Hepatocyte (in vitro differentiated cells): ENCODE measurements around the gene CCDC158.

Source experiments
- EZH2 ChIP-seq: fragments of 200-600 bp; sonication (generic); IDR thresholded peaks from 2 replicates; pipeline ENCODE4 v1.6.1; 2016; ENCODE audit warnings: antibody characterized with exemption, mild to moderate bottlenecking, borderline replicate concordance
- EZH2phosphoT487 ChIP-seq: fragments of 200-600 bp; sonication (generic); IDR thresholded peaks from one replicate; pipeline ENCODE4 v1.6.1; 2018; ENCODE audit warnings: antibody characterized with exemption, mild to moderate bottlenecking, low read depth, moderate library complexity; ENCODE audit not compliant: unreplicated experiment, severe bottlenecking
- TF ChIP-seq, protein P1 (sequence below): fragments of 200-600 bp; sonication (generic); IDR thresholded peaks from 2 replicates; pipeline ENCODE4 v1.5.1; 2016; ENCODE audit warnings: antibody characterized with exemption, mild to moderate bottlenecking; ENCODE audit not compliant: poor library complexity

GRCh38 chr4:76334885-76335284, 86.1 kb downstream of the CCDC158 start:
- TF ChIP-seq, protein P1, sequence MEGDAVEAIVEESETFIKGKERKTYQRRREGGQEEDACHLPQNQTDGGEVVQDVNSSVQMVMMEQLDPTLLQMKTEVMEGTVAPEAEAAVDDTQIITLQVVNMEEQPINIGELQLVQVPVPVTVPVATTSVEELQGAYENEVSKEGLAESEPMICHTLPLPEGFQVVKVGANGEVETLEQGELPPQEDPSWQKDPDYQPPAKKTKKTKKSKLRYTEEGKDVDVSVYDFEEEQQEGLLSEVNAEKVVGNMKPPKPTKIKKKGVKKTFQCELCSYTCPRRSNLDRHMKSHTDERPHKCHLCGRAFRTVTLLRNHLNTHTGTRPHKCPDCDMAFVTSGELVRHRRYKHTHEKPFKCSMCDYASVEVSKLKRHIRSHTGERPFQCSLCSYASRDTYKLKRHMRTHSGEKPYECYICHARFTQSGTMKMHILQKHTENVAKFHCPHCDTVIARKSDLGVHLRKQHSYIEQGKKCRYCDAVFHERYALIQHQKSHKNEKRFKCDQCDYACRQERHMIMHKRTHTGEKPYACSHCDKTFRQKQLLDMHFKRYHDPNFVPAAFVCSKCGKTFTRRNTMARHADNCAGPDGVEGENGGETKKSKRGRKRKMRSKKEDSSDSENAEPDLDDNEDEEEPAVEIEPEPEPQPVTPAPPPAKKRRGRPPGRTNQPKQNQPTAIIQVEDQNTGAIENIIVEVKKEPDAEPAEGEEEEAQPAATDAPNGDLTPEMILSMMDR = no peak
- no peak for TF ChIP-seq EZH2
- TF ChIP-seq EZH2phosphoT487 = no peak
